ENCODE data around the gene DAO.
"Not testable (repeated sequence)": the region's sequence is repeated elsewhere in the genome, so short reads cannot be mapped to it uniquely, and the experiment has no call there.

DAO gene

GRCh38 chr12:108850854-108851573 lies 28.9 kb upstream of the DAO start:
- DNase-seq: no peak

- DNase-seq: no peak
These were observed 27.1 kb upstream of the DAO start for GRCh38 chr12:108852674-108853309.

GRCh38 chr12:108853426-108853825 lies 26.5 kb upstream of the DAO start:
- DNase-seq: no peak

- DNase-seq: no peak
These were observed 25.9 kb upstream of the DAO start for GRCh38 chr12:108853981-108854446.

GRCh38 chr12:108854451-108855283 lies 25.2 kb upstream of the DAO start:
- no peak for DNase-seq

GRCh38 chr12:108855284-108856169 lies 24.4 kb upstream of the DAO start:
- DNase-seq: no peak

- no peak for DNase-seq
These were observed 23.8 kb upstream of the DAO start for GRCh38 chr12:108856170-108856427.

GRCh38 chr12:108856428-108857157 lies 23.3 kb upstream of the DAO start:
- no peak for DNase-seq

- DNase-seq: no peak
These were observed 22.8 kb upstream of the DAO start for GRCh38 chr12:108857158-108857407.

- DNase-seq: no peak
These were observed 21.4 kb upstream of the DAO start for GRCh38 chr12:108858311-108859074.

- not testable (repeated sequence) for DNase-seq
These were observed 20.6 kb upstream of the DAO start for GRCh38 chr12:108859141-108859922.

GRCh38 chr12:108859923-108860291 lies 20.0 kb upstream of the DAO start:
- no peak for DNase-seq

- no peak for DNase-seq
These were observed 19.4 kb upstream of the DAO start for GRCh38 chr12:108860443-108860842.

GRCh38 chr12:108861878-108862587 lies 17.9 kb upstream of the DAO start:
- DNase-seq: no peak

- DNase-seq: no peak
These were observed 17.3 kb upstream of the DAO start for GRCh38 chr12:108862588-108862959.

- DNase-seq: no peak
These were observed 14.7 kb upstream of the DAO start for GRCh38 chr12:108865169-108865568.

- DNase-seq: not testable (repeated sequence)
These were observed 13.8 kb upstream of the DAO start for GRCh38 chr12:108866083-108866482.

- no peak for DNase-seq
These were observed 11.1 kb upstream of the DAO start for GRCh38 chr12:108868781-108869180.

- DNase-seq: no peak
These were observed 4.6 kb upstream of the DAO start for GRCh38 chr12:108875280-108875679.

GRCh38 chr12:108875682-108876361 lies 4.1 kb upstream of the DAO start:
- no peak for DNase-seq
